ENCODE measurements around the gene ADIPOR1. TPM values are rescaled to one million over a fixed set of nuclear protein-coding genes. Genes with fewer than 3 reads are reported as not detected.

Gene ADIPOR1
- polyA plus RNA-seq, 1 of the 3 experiments (the other 2 are of a cell fraction), result 82.2 TPM

- no peak for TF ChIP-seq ZBTB33 (IDR thresholded peaks at IDR 0.05; ENCODE audit: borderline replicate concordance, low read depth)
- TF ChIP-seq GATA2 (CRISPR knock-in tag; IDR thresholded peaks at IDR 0.05), result no peak
- no peak for TF ChIP-seq MEF2A (IDR thresholded peaks at IDR 0.05; ENCODE audit: borderline replicate concordance, low read depth)
- peak; percentile 87 for TF ChIP-seq MXI1 (IDR thresholded peaks at IDR 0.05; ENCODE audit: low read depth, low read length)
- TF ChIP-seq EP300 (IDR thresholded peaks at IDR 0.05; ENCODE audit: borderline replicate concordance in 1 of 2, low read depth in 1 of 2, low read length in 1 of 2), result peak in 1 of 2 experiments; percentile 70; a peak in 2 of 4 replicates
- TF ChIP-seq NRF1 (IDR thresholded peaks at IDR 0.05; ENCODE audit: low read depth, low read length), result no peak
- TF ChIP-seq FOSL2 (IDR thresholded peaks at IDR 0.05; ENCODE audit: borderline replicate concordance, low read depth), result no peak
- no peak for TF ChIP-seq RXRA (IDR thresholded peaks at IDR 0.05; ENCODE audit: borderline replicate concordance, low read depth)
- TF ChIP-seq RFX5 (IDR thresholded peaks at IDR 0.05; ENCODE audit: low read length), result no peak
- TF ChIP-seq, protein P1, sequence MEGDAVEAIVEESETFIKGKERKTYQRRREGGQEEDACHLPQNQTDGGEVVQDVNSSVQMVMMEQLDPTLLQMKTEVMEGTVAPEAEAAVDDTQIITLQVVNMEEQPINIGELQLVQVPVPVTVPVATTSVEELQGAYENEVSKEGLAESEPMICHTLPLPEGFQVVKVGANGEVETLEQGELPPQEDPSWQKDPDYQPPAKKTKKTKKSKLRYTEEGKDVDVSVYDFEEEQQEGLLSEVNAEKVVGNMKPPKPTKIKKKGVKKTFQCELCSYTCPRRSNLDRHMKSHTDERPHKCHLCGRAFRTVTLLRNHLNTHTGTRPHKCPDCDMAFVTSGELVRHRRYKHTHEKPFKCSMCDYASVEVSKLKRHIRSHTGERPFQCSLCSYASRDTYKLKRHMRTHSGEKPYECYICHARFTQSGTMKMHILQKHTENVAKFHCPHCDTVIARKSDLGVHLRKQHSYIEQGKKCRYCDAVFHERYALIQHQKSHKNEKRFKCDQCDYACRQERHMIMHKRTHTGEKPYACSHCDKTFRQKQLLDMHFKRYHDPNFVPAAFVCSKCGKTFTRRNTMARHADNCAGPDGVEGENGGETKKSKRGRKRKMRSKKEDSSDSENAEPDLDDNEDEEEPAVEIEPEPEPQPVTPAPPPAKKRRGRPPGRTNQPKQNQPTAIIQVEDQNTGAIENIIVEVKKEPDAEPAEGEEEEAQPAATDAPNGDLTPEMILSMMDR (IDR thresholded peaks at IDR 0.05), result peak; percentile 71
- TF ChIP-seq, protein P2, sequence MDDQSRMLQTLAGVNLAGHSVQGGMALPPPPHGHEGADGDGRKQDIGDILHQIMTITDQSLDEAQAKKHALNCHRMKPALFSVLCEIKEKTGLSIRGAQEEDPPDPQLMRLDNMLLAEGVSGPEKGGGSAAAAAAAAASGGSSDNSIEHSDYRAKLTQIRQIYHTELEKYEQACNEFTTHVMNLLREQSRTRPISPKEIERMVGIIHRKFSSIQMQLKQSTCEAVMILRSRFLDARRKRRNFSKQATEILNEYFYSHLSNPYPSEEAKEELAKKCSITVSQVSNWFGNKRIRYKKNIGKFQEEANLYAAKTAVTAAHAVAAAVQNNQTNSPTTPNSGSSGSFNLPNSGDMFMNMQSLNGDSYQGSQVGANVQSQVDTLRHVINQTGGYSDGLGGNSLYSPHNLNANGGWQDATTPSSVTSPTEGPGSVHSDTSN (IDR thresholded peaks at IDR 0.05), result 0 out of 2 replicates have a peak, but pooled peaks have one; percentile 52
- peak; percentile 68; the same call in 1 of the 2 replicates for TF ChIP-seq ELF1 (IDR thresholded peaks at IDR 0.05)
- peak; percentile 86 for TF ChIP-seq CHD2 (IDR thresholded peaks at IDR 0.05; ENCODE audit: low read length, partially characterized antibody)
- 0 out of 2 replicates have a peak, but pooled peaks have one; percentile 10 for TF ChIP-seq FOXJ3 (CRISPR knock-in tag; IDR thresholded peaks at IDR 0.05)
- TF ChIP-seq USF1 (IDR thresholded peaks at IDR 0.05; ENCODE audit: borderline replicate concordance, low read depth), result peak; percentile 99
- peak; percentile 99 for TF ChIP-seq USF2 (IDR thresholded peaks at IDR 0.05; ENCODE audit: borderline replicate concordance, low read depth, low read length)
- TF ChIP-seq REST (IDR thresholded peaks at IDR 0.05; ENCODE audit: low read depth, low read length), result no peak
- TF ChIP-seq RAD21 (IDR thresholded peaks at IDR 0.05; ENCODE audit: low read length), result peak; percentile 13; the same call in 1 of the 2 replicates
- TF ChIP-seq POLR2AphosphoS5 (IDR thresholded peaks at IDR 0.05; ENCODE audit: low read depth, low read length), result peak; percentile 98
- TF ChIP-seq RCOR1 (IDR thresholded peaks at IDR 0.05; ENCODE audit: low read length), result peak; percentile 60; the same call in 1 of the 2 replicates
- TF ChIP-seq JUND (IDR thresholded peaks at IDR 0.05), result no peak; the same call in 1 of the 2 replicates
Measured at GRCh38 chr1:202926581-202927491, 31.3 kb downstream of the ADIPOR1 start, which contains the start of gene KLHL12 (continued).

All from SK-N-SH (cell line).